Gastrocnemius medialis (tissue), 4 donors: ENCODE results near the gene ATF5. TPM values are rescaled to one million over a fixed set of nuclear protein-coding genes. Genes with fewer than 3 reads are reported as not detected.
A peak's percentile ranks its signal among the peaks of the same experiment; 100 is the strongest.

Experiments used
- ATAC-seq, 2 donors: fragments of 150-250 bp; one replicate each; pipeline ENCODE4 v1.9.1; 2016
- DNase-seq, 2 donors: peaks; one replicate each; pipeline ENCODE4 v3.0.0-alpha.2; 2019
- H3K27ac ChIP-seq, 4 donors: fragments of 200-600 bp; sonication (generic); 1 replicate in 1 of 4; 2 replicates in 3 of 4; pipeline ENCODE4 v1.5.1; 2016 to 2018; ENCODE audit warnings: mild to moderate bottlenecking in 2 of 4, moderate library complexity in 1 of 4
- H3K27me3 ChIP-seq, 3 donors: fragments of 200-600 bp; sonication (generic) in 2 of 3; 1 replicate in 1 of 3; 2 replicates in 2 of 3; pipeline versions ENCODE4 v1.5.1 to v1.6.0; 2016 to 2019; ENCODE audit warnings: mild to moderate bottlenecking in 1 of 3, moderate library complexity in 1 of 3
- H3K36me3 ChIP-seq, 2 donors: fragments of 200-600 bp; sonication (generic) in 1 of 2; one replicate each; pipeline ENCODE4 v1.5.1; 2017 to 2018
- H3K4me1 ChIP-seq, 2 donors: fragments of 200-600 bp; sonication (generic) in 1 of 2; one replicate each; pipeline ENCODE4 v1.5.1; 2016 to 2017; ENCODE audit warnings: mild to moderate bottlenecking in 2 of 2
- H3K4me3 ChIP-seq, 4 donors: fragments of 200-600 bp; sonication (generic) in 3 of 4; 1 replicate in 1 of 4; 2 replicates in 3 of 4; pipeline ENCODE4 v1.5.1; 2016 to 2019; ENCODE audit warnings: mild to moderate bottlenecking in 2 of 4
- H3K9me3 ChIP-seq, 3 donors: fragments of 200-600 bp; sonication (generic) in 2 of 3; 1 replicate in 1 of 3; 2 replicates in 2 of 3; pipeline ENCODE4 v1.5.1; 2016 to 2019
- POLR2A ChIP-seq, 2 donors: fragments of 450-650 bp; IDR thresholded peaks; one replicate each; pipeline ENCODE4 v1.6.1; 2017; ENCODE audit warnings: antibody characterized with exemption in 2 of 2, mild to moderate bottlenecking in 2 of 2, moderate library complexity in 2 of 2
- in situ Hi-C, 4 donors: fragments of 200-750 bp; cut with MboI; loops; one replicate each; pipeline versions ENCODE4 v1.15.0 to v1.8.0; 2017; ENCODE audit warnings: low sequenced_read_pairs in 4 of 4
- intact Hi-C: fragments of 100-400 bp; cut with DNase I; formaldehyde crosslinking; loops from one replicate; pipeline ENCODE4 v1.15.1; 2023; ENCODE audit warnings: low total_unique reads
- total RNA-seq, 4 donors: library from RNA; depleted of rRNA; stranded (reverse); fragments of >200 nt; gene quantifications; one replicate each; pipeline versions ENCODE4 v1.1.0 to v1.2.3, GENCODE V29; 2016
- TF ChIP-seq, protein P1 (sequence below), 5 experiments: fragments of 450-650 bp in 3 of 5; fragments of 200-600 bp in 2 of 5; sonication (generic) in 2 of 5; IDR thresholded peaks in 4 of 5; conservative IDR thresholded peaks in 1 of 5; 1 replicate in 4 of 5; 2 replicates in 1 of 5; pipeline ENCODE4 v1.5.1; 2016 to 2019; ENCODE audit warnings: antibody characterized with exemption in 5 of 5, mild to moderate bottlenecking in 3 of 5, moderate library complexity in 3 of 5

Gene ATF5
- total RNA-seq, 4 donors from 2014 or later: 6.4 to 10.8 (median 9.0) TPM

DNA sequence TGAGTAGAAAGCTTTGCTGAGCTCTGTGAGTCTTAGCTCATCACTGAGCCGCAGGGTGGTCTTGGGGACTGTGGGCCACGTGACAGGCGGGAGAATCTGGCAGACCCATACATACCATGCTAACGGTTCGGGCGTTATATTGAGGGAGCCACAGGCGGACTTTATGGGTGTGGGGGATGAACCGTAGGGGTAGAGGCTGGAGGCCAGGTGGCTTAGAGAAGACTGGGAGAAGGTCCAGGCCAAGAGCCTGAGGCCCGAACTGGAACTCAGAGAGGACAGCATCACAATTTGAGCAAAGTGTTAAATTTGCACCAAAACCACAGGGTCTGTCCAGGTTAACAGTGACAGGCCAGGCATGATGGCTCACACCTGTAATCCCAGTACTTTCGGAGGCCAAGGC, 15.3 kb upstream of the ATF5 start:
- in situ Hi-C loops (no loop called here), intact Hi-C loops (no loop called here)
- DNase-seq (no peak), ATAC-seq (no peak)
- peaks cover 0 to 29% of the 10 kb centered on the region in 2 donors for H3K36me3 ChIP-seq
- H3K27ac ChIP-seq: no peak overlapping the region
- peaks cover 0 to 4% of the 10 kb centered on the region in 2 donors for H3K4me1 ChIP-seq
- H3K27me3 ChIP-seq: no peaks in the 10 kb centered on the region
- no peaks in the 10 kb centered on the region for H3K9me3 ChIP-seq
- no peak overlapping the region for H3K4me3 ChIP-seq
- TF ChIP-seq, protein P1, sequence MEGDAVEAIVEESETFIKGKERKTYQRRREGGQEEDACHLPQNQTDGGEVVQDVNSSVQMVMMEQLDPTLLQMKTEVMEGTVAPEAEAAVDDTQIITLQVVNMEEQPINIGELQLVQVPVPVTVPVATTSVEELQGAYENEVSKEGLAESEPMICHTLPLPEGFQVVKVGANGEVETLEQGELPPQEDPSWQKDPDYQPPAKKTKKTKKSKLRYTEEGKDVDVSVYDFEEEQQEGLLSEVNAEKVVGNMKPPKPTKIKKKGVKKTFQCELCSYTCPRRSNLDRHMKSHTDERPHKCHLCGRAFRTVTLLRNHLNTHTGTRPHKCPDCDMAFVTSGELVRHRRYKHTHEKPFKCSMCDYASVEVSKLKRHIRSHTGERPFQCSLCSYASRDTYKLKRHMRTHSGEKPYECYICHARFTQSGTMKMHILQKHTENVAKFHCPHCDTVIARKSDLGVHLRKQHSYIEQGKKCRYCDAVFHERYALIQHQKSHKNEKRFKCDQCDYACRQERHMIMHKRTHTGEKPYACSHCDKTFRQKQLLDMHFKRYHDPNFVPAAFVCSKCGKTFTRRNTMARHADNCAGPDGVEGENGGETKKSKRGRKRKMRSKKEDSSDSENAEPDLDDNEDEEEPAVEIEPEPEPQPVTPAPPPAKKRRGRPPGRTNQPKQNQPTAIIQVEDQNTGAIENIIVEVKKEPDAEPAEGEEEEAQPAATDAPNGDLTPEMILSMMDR (IDR thresholded peaks at IDR 0.05 in 4 of 5, conservative IDR thresholded peaks at IDR 0.05 in 1 of 5): no peak

- peaks cover 0 to 4% of the 10 kb centered on the region in 2 donors for H3K4me1 ChIP-seq
- no peak for DNase-seq
- ATAC-seq: no peak
- in situ Hi-C loops: no loop called here
- no peak for TF ChIP-seq POLR2A (IDR thresholded peaks at IDR 0.05)
- TF ChIP-seq, protein P1 (IDR thresholded peaks at IDR 0.05 in 4 of 5, conservative IDR thresholded peaks at IDR 0.05 in 1 of 5): no peak
- intact Hi-C loops: no loop called here
- H3K9me3 ChIP-seq: no peaks in the 10 kb centered on the region
- H3K36me3 ChIP-seq: peaks cover 0 to 20% of the 10 kb centered on the region in 2 donors
- no peak overlapping the region for H3K27ac ChIP-seq
- no peak overlapping the region for H3K4me3 ChIP-seq
- H3K27me3 ChIP-seq: no peaks in the 10 kb centered on the region
These were observed 13.7 kb upstream of the ATF5 start for GRCh38 chr19:49915271-49915670.

DNA sequence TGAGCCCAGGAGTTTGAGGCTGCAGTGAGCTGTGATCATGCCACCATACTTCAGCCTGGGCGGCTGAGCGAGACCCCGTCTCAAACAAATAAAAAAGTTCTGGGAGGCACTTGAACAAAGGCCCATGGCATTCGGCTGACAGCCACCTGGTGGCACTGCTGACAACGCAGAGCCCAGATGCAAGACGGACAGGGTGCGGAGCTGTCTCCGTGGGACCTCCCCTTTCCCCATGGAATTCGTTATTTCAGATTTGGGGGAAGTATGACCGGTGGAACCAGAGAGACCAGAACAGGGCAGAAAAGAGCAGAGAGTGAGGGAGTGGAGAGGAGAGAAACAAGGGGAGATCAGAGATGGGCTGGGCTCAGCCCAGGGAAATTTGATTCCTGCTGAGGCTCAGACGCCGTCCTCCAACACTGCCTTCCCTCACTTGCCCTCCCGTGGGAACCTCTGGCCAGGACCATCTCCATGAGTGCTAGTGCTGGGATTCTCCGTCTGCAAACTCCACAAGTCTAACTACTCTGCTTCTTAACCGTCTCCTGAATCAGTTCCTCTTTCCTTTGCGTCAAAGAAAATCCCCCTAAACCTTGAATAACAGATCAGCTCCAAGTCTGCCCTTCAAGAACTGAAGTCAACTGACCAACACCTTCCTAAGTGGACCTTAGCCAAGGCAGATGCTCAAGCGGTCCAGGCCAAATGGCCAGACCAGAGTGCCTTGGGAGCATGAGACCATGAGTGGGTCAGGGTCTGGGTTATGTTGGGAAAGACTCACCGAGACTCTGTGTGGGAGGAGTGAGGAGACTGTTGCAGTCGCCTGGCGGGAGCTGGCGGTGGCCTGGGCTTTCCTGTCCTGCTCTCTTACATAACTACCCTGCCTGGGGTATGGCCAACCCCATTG, 11.9 kb upstream of the ATF5 start:
- ATAC-seq: peak in 1 of 2 donors; percentile 33

DNA sequence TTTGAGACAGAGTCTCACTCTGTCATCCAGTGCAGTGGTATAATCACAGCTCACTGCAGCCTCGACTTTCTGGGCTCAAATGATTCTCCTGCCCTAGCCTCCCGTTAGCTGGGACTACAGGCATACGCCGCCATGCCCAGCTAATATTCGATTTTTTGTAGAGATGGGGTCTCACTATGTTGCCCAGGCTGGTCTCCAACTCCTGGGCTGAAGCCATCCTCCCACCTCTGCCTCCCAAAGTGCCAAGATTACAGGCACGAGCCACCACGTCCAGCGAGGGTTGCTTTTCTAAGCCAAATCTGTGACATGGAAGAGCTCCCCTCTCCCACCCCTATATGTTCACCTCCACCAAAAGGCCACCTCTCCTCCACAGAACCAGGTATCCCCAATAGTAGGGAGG, 10.9 kb upstream of the ATF5 start:
- DNase-seq: no peak
- in situ Hi-C loops: no loop called here
- TF ChIP-seq POLR2A (IDR thresholded peaks at IDR 0.05): no peak
- TF ChIP-seq, protein P1 (IDR thresholded peaks at IDR 0.05 in 4 of 5, conservative IDR thresholded peaks at IDR 0.05 in 1 of 5): no peak
- H3K4me3 ChIP-seq: no peak overlapping the region
- H3K4me1 ChIP-seq: no peaks in the 10 kb centered on the region
- peak overlapping the region in 1 of 4 donors; percentile 18 for H3K27ac ChIP-seq
- H3K9me3 ChIP-seq: no peaks in the 10 kb centered on the region
- H3K27me3 ChIP-seq: no peaks in the 10 kb centered on the region
- intact Hi-C loops: no loop called here
- no peak for ATAC-seq
- peaks cover 0 to 13% of the 10 kb centered on the region in 2 donors for H3K36me3 ChIP-seq

More for the DNA sequence above, 11.9 kb upstream of the ATF5 start:
- Histone ChIP-seq H3K4me3 (no peak overlapping the region), H3K36me3 (peaks cover 0 to 20% of the 10 kb centered on the region in 2 donors), H3K27me3 (no peaks in the 10 kb centered on the region), H3K4me1 (no peaks in the 10 kb centered on the region), H3K9me3 (no peaks in the 10 kb centered on the region), H3K27ac (peak overlapping the region in 1 of 4 donors; percentile 18)
- DNase-seq: peak in 1 of 2 donors; percentile 39
- in situ Hi-C loops: no loop called here
- TF ChIP-seq, protein P1 (IDR thresholded peaks at IDR 0.05 in 4 of 5, conservative IDR thresholded peaks at IDR 0.05 in 1 of 5): no peak
- no peak for TF ChIP-seq POLR2A (IDR thresholded peaks at IDR 0.05)
- intact Hi-C loops: no loop called here
